B cell (primary cell): Measurements from ENCODE around the gene TREM1. TPM values are rescaled to one million over a fixed set of nuclear protein-coding genes. Genes with fewer than 3 reads are reported as not detected.

Experiments used
- ATAC-seq: fragments of 200-7000 bp; cut with Tn5 transposase; one replicate; pipeline ENCODE4 v1.10.0; 2021; ENCODE audit warnings: low read depth, mild to moderate bottlenecking, moderate number of reproducible peaks, moderate library complexity
- CTCF ChIA-PET: fragments of 350-600 bp; sonication (Branson Sonifier 250); formaldehyde crosslinking; loops from one replicate; lab custom pipeline; 2021; ENCODE audit warnings: antibody characterized with exemption, inconsistent platforms; lab: Charles Lee
- POLR2A ChIA-PET: fragments of 350-600 bp; sonication (Branson Sonifier 250); formaldehyde crosslinking; loops from one replicate; lab custom pipeline; 2021; ENCODE audit warnings: antibody characterized with exemption; lab: Charles Lee
- DNase-seq: peaks from one replicate; pipeline ENCODE4 v3.0.0; 2013
- H2AFZ ChIP-seq: 2 replicates; pipeline ENCODE4 v1.6.1; 2012; ENCODE audit warnings: mild to moderate bottlenecking, low read depth, low read length; ENCODE audit not compliant: insufficient read depth, poor library complexity, severe bottlenecking
- H3K27ac ChIP-seq, 2 donors: 1 replicate in 1 of 2; 2 replicates in 1 of 2; pipeline ENCODE4 v1.5.1; 2012 to 2013; ENCODE audit warnings: low read length in 2 of 2, mild to moderate bottlenecking in 2 of 2, moderate library complexity in 1 of 2
- H3K27me3 ChIP-seq, 4 experiments: fragments of 200-600 bp in 1 of 4; sonication (generic) in 1 of 4; replicated peaks in 1 of 4; 1 replicate in 2 of 4; 2 replicates in 2 of 4; pipeline versions ENCODE4 v1.6.1 to v1.7.0; 2013 to 2016; ENCODE audit warnings: low read length in 3 of 4, mild to moderate bottlenecking in 2 of 4, mixed read lengths in 1 of 4, moderate library complexity in 1 of 4; ENCODE audit not compliant: insufficient read depth in 4 of 4, control insufficient read depth in 3 of 4; ENCODE audit errors: control extremely low read depth in 1 of 4
- H3K36me3 ChIP-seq, 2 experiments: replicated peaks in 1 of 2; 1 replicate in 1 of 2; 2 replicates in 1 of 2; pipeline versions ENCODE4 v1.6.1 to v1.7.1; 2013; ENCODE audit warnings: low read length in 1 of 2; ENCODE audit not compliant: insufficient read depth in 2 of 2, control insufficient read depth in 1 of 2; ENCODE audit errors: control extremely low read depth in 1 of 2, extremely low read depth in 1 of 2
- H3K4me1 ChIP-seq, 2 donors: fragments of 200-600 bp in 1 of 2; sonication (generic) in 1 of 2; 1 replicate in 1 of 2; 2 replicates in 1 of 2; pipeline versions ENCODE4 v1.5.1 to v1.6.1; 2013 to 2017; ENCODE audit warnings: low read length in 2 of 2; ENCODE audit not compliant: control insufficient read depth in 2 of 2, insufficient read depth in 2 of 2
- H3K4me2 ChIP-seq: replicated peaks from 2 replicates; pipeline ENCODE3; 2012; ENCODE audit warnings: mild to moderate bottlenecking, low read depth, low read length; ENCODE audit not compliant: poor library complexity, severe bottlenecking
- H3K4me3 ChIP-seq, 5 experiments: fragments of 200-600 bp in 1 of 5; sonication (generic) in 1 of 5; 1 replicate in 3 of 5; 2 replicates in 2 of 5; pipeline versions ENCODE4 v1.5.1 to v1.7.0; 2011 to 2016; ENCODE audit warnings: low read length in 4 of 5, mild to moderate bottlenecking in 4 of 5, low read depth in 2 of 5, control low read depth in 1 of 5, moderate library complexity in 1 of 5; ENCODE audit not compliant: insufficient read depth in 1 of 5; ENCODE audit errors: control extremely low read depth in 1 of 5, extremely low read depth in 1 of 5
- H3K79me2 ChIP-seq: fragments of 200-600 bp; sonication (generic); one replicate; pipeline ENCODE4 v1.6.0; 2016; ENCODE audit warnings: low read length; ENCODE audit not compliant: control insufficient read depth, insufficient read depth
- H3K9ac ChIP-seq: fragments of 200-600 bp; sonication (generic); 2 replicates; pipeline ENCODE4 v1.6.1; 2017; ENCODE audit warnings: mild to moderate bottlenecking, low read length, moderate library complexity
- H3K9me3 ChIP-seq, 3 donors: one replicate each; pipeline versions ENCODE4 v1.6.1 to v1.7.1; 2013; ENCODE audit warnings: low read length in 2 of 3; ENCODE audit not compliant: control insufficient read depth in 2 of 3, insufficient read depth in 1 of 3; ENCODE audit errors: control extremely low read depth in 1 of 3
- H4K20me1 ChIP-seq: 2 replicates; pipeline ENCODE4 v1.6.0; 2012; ENCODE audit warnings: mild to moderate bottlenecking, low read length; ENCODE audit not compliant: insufficient read depth, control insufficient read depth, poor library complexity, severe bottlenecking
- H3K27ac Mint-ChIP-seq: one replicate; pipeline ENCODE4 v1.8.0; 2021; ENCODE audit warnings: mixed read lengths
- H3K27me3 Mint-ChIP-seq: one replicate; pipeline ENCODE4 v1.8.0; 2021; ENCODE audit warnings: mixed read lengths
- H3K4me1 Mint-ChIP-seq: one replicate; pipeline ENCODE4 v1.8.0; 2021; ENCODE audit warnings: mixed read lengths
- H3K4me3 Mint-ChIP-seq: one replicate; pipeline ENCODE4 v1.8.0; 2021; ENCODE audit warnings: mixed read lengths
- H3K9me3 Mint-ChIP-seq: one replicate; pipeline ENCODE4 v1.8.0; 2022; ENCODE audit warnings: mixed read lengths; ENCODE audit not compliant: insufficient read depth
- CTCF ChIP-seq: fragments of 200-600 bp; IDR thresholded peaks from one replicate; pipeline ENCODE4 v1.8.0; 2022; ENCODE audit warnings: antibody characterized with exemption, mild to moderate bottlenecking
- EZH2 ChIP-seq: IDR thresholded peaks from 2 replicates; pipeline ENCODE4 v1.6.1; 2012; ENCODE audit warnings: borderline replicate concordance, low read depth, mild to moderate bottlenecking, moderate library complexity, low read length; ENCODE audit not compliant: insufficient read depth, poor library complexity, severe bottlenecking
- WGBS: methylation state at CpG from one replicate; pipeline ENCODE4 v1.1.5; 2013; ENCODE audit warnings: missing lambda C conversion rate; ENCODE audit not compliant: insufficient coverage; 5-methylcytosine and 5-hydroxymethylcytosine counted together
- intact Hi-C: fragments of 100-400 bp; cut with micrococcal nuclease; formaldehyde crosslinking; loops from one replicate; pipeline ENCODE4 v1.10.0; 2022
- polyA plus RNA-seq: library from polyadenylated mRNA; depleted of rRNA; stranded (reverse); fragments of >200 nt; gene quantifications from 2 replicates; pipeline ENCODE4 v1.2.3, GENCODE V29; 2012
- total RNA-seq, 2 donors: library from RNA; stranded (reverse); fragments of 120-200 nt in 1 of 2; gene quantifications; 1 replicate in 1 of 2; 2 replicates in 1 of 2; pipeline versions ENCODE4 v1.2.3 to v1.2.4, GENCODE V29; 2013 to 2022

TREM1 gene
- total and polyA plus RNA-seq, 2 donors (not counting 1 experiment from before 2014, with no cell fraction given), result 1.9 TPM; not detected in 1

DNA sequence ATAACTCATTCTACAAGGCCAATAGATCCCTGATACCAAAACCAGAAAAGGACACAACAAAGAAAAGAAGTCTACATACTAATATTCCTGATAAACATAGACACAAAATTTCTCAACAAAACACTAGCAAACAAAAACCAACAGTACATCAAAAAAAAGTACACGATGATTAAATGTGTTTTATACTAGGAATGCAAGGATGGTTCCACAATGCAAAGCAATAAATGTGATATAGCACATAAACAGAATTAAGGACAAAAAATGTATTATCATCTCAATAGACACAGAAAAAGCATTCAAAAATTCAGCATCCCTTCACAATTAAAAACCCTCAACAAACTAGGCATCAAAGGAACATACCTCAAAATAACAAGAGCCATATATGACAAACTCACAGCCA is 23.2 kb downstream of the TREM1 start:
- TF ChIP-seq CTCF (no peak), EZH2 (no peak)
- CTCF ChIA-PET, result no interaction called here

DNA sequence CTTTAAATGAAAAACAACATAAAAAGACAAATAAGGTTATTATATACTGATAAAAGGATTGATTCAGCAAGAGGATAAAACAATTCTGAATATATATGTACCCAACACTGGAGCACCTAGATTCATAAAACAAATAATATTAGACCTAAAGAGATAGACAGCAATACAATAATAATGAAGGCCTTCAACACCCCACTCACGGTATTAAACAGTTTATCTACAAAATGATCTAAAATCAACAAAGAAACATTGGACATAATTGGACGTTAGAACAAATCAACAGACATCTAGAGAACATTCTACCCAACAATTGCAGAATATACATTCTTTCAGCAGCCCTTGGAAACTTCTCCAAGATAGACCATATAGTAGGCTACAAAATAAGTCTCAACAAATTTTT is 24.1 kb downstream of the TREM1 start:
- H3K27me3 ChIP-seq, result no peaks in the 10 kb centered on the region
- no peak overlapping the region for H3K27ac ChIP-seq
- H3K9me3 Mint-ChIP-seq, result peaks cover 12% of the 10 kb centered on the region
- H3K4me3 ChIP-seq, result no peak overlapping the region
- no peak overlapping the region for H3K4me2 ChIP-seq
- DNase-seq (no peak), ATAC-seq (no peak)
- intact Hi-C loops, result no loop called here
- H4K20me1 ChIP-seq, result no peaks in the 10 kb centered on the region
- H3K4me1 Mint-ChIP-seq, result no peaks in the 10 kb centered on the region
- peaks cover 6 to 37% (median 6%) of the 10 kb centered on the region in 3 donors for H3K9me3 ChIP-seq
- CTCF ChIA-PET, result interaction anchor here (1.6 kb wide), 1 partner anchor 16 kb away, joined by 3 read pairs; no protein-coding TSS in a partner anchor
- H3K27me3 Mint-ChIP-seq, result peaks cover 4% of the 10 kb centered on the region
- H3K27ac Mint-ChIP-seq, result no peak overlapping the region
- no peak for TF ChIP-seq EZH2
- no peak for TF ChIP-seq CTCF
- H3K36me3 ChIP-seq, result no peaks in the 10 kb centered on the region
- WGBS, result 100% methylated on average over 1 of the region's 2 CpGs
- no peaks in the 10 kb centered on the region for H3K79me2 ChIP-seq
- no peak overlapping the region for H2AFZ ChIP-seq
- POLR2A ChIA-PET, result no interaction called here
- H3K4me1 ChIP-seq, result no peaks in the 10 kb centered on the region
- no peak overlapping the region for H3K4me3 Mint-ChIP-seq
- H3K9ac ChIP-seq, result no peak overlapping the region

More for the DNA sequence above, 23.2 kb downstream of the TREM1 start:
- DNase-seq (no peak), ATAC-seq (no peak)
- peaks cover 4% of the 10 kb centered on the region for H3K27me3 Mint-ChIP-seq
- Histone ChIP-seq H3K79me2 (no peaks in the 10 kb centered on the region), H3K4me3 (no peak overlapping the region), H3K27me3 (no peaks in the 10 kb centered on the region), H3K4me1 (no peaks in the 10 kb centered on the region), H3K4me2 (no peak overlapping the region), H3K27ac (no peak overlapping the region), H3K9me3 (peaks cover 1 to 37% (median 6%) of the 10 kb centered on the region in 3 donors), H2AFZ (no peak overlapping the region), H4K20me1 (no peaks in the 10 kb centered on the region), H3K9ac (no peak overlapping the region), H3K36me3 (no peaks in the 10 kb centered on the region)
- peaks cover 12% of the 10 kb centered on the region for H3K9me3 Mint-ChIP-seq
- no peaks in the 10 kb centered on the region for H3K4me1 Mint-ChIP-seq
- H3K27ac Mint-ChIP-seq, result no peak overlapping the region
- H3K4me3 Mint-ChIP-seq, result no peak overlapping the region
- WGBS, result no CpG with 5 or more reads among the region's 1 CpG
- intact Hi-C loops, result no loop called here
- POLR2A ChIA-PET, result no interaction called here
